BLaER1 (cell line): Measurements from ENCODE around the gene SRL.
A peak's percentile ranks its signal among the peaks of the same experiment; 100 is the strongest.
"Not testable (repeated sequence)": the region's sequence is repeated elsewhere in the genome, so short reads cannot be mapped to it uniquely, and the experiment has no call there.

Source experiments
- H3K27ac ChIP-seq: shearing (Covaris generic); formaldehyde crosslinking; 2 replicates; pipeline ENCODE4 v1.8.1; 2022
- H3K27me3 ChIP-seq: shearing (Covaris generic); formaldehyde crosslinking; 2 replicates; pipeline ENCODE4 v1.8.1; 2022
- H3K36me3 ChIP-seq: shearing (Covaris generic); formaldehyde crosslinking; 2 replicates; pipeline ENCODE4 v1.8.1; 2022
- H3K4me1 ChIP-seq: shearing (Covaris generic); formaldehyde crosslinking; 2 replicates; pipeline ENCODE4 v1.8.1; 2022
- H3K4me2 ChIP-seq: shearing (Covaris generic); formaldehyde crosslinking; 2 replicates; pipeline ENCODE4 v1.8.1; 2022
- H3K4me3 ChIP-seq: shearing (Covaris generic); formaldehyde crosslinking; 2 replicates; pipeline ENCODE4 v1.8.1; 2022
- H3K9ac ChIP-seq: shearing (Covaris generic); formaldehyde crosslinking; 2 replicates; pipeline ENCODE4 v1.8.1; 2022
- H3K9me3 ChIP-seq: shearing (Covaris generic); formaldehyde crosslinking; 2 replicates; pipeline ENCODE4 v1.8.1; 2022
- H4K20me1 ChIP-seq: shearing (Covaris generic); formaldehyde crosslinking; 2 replicates; pipeline ENCODE4 v1.8.1; 2022
- Cebpa-rat ChIP-seq: shearing (Covaris generic); IDR thresholded peaks from 2 replicates; pipeline ENCODE4 v1.8.1; 2022

Gene SRL

GRCh38 chr16:4157376-4157825 is 84.5 kb downstream of the SRL start:
- Histone ChIP-seq H3K4me2 (no peak overlapping the region), H3K9ac (no peak overlapping the region), H3K9me3 (no peaks in the 10 kb centered on the region), H3K4me1 (no peaks in the 10 kb centered on the region), H4K20me1 (no peaks in the 10 kb centered on the region), H3K36me3 (no peaks in the 10 kb centered on the region), H3K27me3 (no peaks in the 10 kb centered on the region), H3K4me3 (no peak overlapping the region), H3K27ac (no peak overlapping the region)
- no peak for TF ChIP-seq Cebpa-rat

- not testable (repeated sequence) for H3K4me2 ChIP-seq, H3K4me1 ChIP-seq, H3K27ac ChIP-seq, H4K20me1 ChIP-seq, H3K9me3 ChIP-seq, H3K9ac ChIP-seq, H3K36me3 ChIP-seq, H3K4me3 ChIP-seq, H3K27me3 ChIP-seq
Observed at GRCh38 chr16:4156503-4156902, 85.4 kb downstream of the SRL start.

DNA sequence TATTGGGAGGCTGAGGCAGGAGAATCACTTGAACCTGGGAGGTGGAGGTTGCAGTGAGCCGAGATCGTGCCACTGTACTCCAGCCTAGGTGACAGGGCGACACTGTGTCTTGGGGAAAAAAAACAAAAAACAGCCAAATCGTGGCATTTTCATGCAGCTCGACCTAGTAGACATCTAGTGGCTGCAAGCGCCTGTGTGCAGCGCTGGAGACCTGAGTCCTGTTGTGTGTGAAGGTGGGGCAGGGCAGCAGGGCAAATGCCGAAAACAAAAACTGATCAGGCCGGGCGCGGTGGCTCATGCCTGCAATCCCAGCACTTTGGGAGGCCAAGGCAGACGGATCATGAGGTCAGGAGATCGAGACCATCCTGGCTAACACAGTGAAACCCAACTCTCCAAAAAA is 88.5 kb downstream of the SRL start:
- H3K36me3 ChIP-seq, H3K4me2 ChIP-seq, H3K9me3 ChIP-seq, H3K4me1 ChIP-seq, H3K27me3 ChIP-seq, H3K4me3 ChIP-seq, H3K27ac ChIP-seq, H3K9ac ChIP-seq, H4K20me1 ChIP-seq: not testable (repeated sequence)

- Histone ChIP-seq H3K36me3 (no peaks in the 10 kb centered on the region), H3K27me3 (no peaks in the 10 kb centered on the region), H3K4me2 (no peak overlapping the region), H3K9ac (no peak overlapping the region), H3K27ac (no peak overlapping the region), H4K20me1 (no peaks in the 10 kb centered on the region), H3K4me1 (peaks cover 8% of the 10 kb centered on the region), H3K4me3 (no peak overlapping the region), H3K9me3 (peaks cover 14% of the 10 kb centered on the region)
- no peak for TF ChIP-seq Cebpa-rat
Observed at GRCh38 chr16:4152267-4152666, 89.6 kb downstream of the SRL start.

DNA sequence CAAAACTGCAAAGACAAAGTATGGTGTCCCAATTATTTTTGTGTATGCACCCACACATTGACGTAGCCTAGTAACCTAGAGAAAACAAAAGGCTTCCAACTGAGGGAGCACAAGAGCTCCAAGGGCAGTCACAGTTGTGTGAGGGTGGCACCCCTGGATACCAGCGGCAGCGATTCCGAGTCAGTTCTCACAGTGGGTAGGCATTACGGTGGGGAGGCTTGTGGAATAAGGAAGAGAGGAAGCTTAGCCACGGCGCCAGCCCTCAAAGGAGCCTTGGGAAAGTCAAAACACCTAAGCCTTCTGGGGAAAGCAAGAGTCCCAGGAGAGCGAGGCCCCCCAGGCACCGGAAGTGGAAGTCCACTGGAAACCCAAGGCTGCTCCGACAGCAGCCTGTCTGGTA is 94.6 kb downstream of the SRL start:
- Histone ChIP-seq H3K4me3 (no peak overlapping the region; the same call in 1 of the 2 replicates), H3K36me3 (no peaks in the 10 kb centered on the region), H3K4me2 (no peak overlapping the region), H4K20me1 (no peaks in the 10 kb centered on the region), H3K27me3 (no peaks in the 10 kb centered on the region), H3K9me3 (peaks cover 20% of the 10 kb centered on the region), H3K27ac (no peak overlapping the region), H3K9ac (no peak overlapping the region), H3K4me1 (peaks cover 19% of the 10 kb centered on the region)
- no peak for TF ChIP-seq Cebpa-rat

DNA sequence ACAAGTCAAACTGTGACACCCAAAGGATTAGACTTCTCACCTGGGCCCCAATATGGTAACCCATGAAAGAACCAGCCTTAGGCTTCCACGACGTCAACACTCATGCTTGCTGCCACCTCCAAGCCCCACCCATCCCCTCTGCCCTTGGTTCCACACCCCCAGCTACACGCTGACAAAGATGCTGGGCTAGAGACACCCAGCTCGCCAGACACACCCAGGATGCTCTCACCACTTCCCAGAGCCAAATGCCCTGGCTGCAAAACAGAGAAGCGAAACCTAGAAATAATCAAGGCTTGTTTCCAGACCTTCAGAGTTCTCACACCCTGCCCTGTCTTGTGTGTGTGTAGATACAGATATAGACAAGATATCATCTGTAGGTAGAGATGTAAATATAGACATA is 99.6 kb downstream of the SRL start:
- Histone ChIP-seq H4K20me1 (no peaks in the 10 kb centered on the region), H3K9me3 (peaks cover 20% of the 10 kb centered on the region), H3K9ac (no peak overlapping the region), H3K27ac (no peak overlapping the region), H3K4me2 (0 out of 2 replicates have a peak overlapping the region, but pooled peaks have one; percentile 5), H3K36me3 (no peaks in the 10 kb centered on the region), H3K27me3 (no peaks in the 10 kb centered on the region), H3K4me3 (no peak overlapping the region), H3K4me1 (peaks cover 31% of the 10 kb centered on the region)
- no peak for TF ChIP-seq Cebpa-rat

DNA sequence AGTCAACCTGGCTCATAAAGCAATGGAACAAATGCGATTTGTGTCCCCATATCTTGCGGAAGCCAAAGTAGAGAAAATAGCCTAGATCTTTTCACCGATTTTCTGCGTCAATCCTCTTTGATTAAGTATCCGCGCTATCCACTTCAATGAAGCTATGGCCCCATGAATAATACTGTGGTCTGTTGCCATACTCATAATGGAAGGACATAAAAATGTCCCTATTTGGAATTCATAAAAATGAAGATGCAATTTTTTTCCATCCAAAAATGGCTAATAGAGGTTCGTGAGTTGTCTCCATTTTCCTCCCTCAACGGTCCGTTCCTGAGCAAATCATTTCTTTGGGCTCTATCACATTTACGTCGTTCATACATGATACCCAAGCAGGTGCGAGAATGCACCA is 100.3 kb downstream of the SRL start:
- 0 out of 2 replicates have a peak overlapping the region, but pooled peaks have one; percentile 69 for H3K27ac ChIP-seq
- no peak overlapping the region for H3K4me3 ChIP-seq
- H3K36me3 ChIP-seq = no peaks in the 10 kb centered on the region
- no peak for TF ChIP-seq Cebpa-rat
- H3K27me3 ChIP-seq = no peaks in the 10 kb centered on the region
- H3K4me1 ChIP-seq = peaks cover 31% of the 10 kb centered on the region
- H4K20me1 ChIP-seq = no peaks in the 10 kb centered on the region
- no peak overlapping the region for H3K4me2 ChIP-seq
- H3K9me3 ChIP-seq = peaks cover 15% of the 10 kb centered on the region; the same call in 1 of the 2 replicates
- H3K9ac ChIP-seq = no peak overlapping the region

- no peak for TF ChIP-seq Cebpa-rat
- Histone ChIP-seq H3K4me2 (peak overlapping the region; percentile 31; the same call in 1 of the 2 replicates), H3K36me3 (no peaks in the 10 kb centered on the region), H3K27me3 (no peaks in the 10 kb centered on the region), H3K4me1 (peaks cover 24% of the 10 kb centered on the region), H4K20me1 (no peaks in the 10 kb centered on the region), H3K9ac (no peak overlapping the region; the same call in 1 of the 2 replicates), H3K27ac (peak overlapping the region; percentile 69), H3K9me3 (peaks cover 15% of the 10 kb centered on the region; the same call in 1 of the 2 replicates), H3K4me3 (no peak overlapping the region)
Observed at GRCh38 chr16:4140652-4141051, 101.2 kb downstream of the SRL start.

- no peak for TF ChIP-seq Cebpa-rat
- Histone ChIP-seq H3K9ac (no peak overlapping the region), H4K20me1 (no peaks in the 10 kb centered on the region), H3K27me3 (no peaks in the 10 kb centered on the region), H3K4me2 (no peak overlapping the region), H3K4me1 (peaks cover 24% of the 10 kb centered on the region), H3K9me3 (peaks cover 15% of the 10 kb centered on the region; the same call in 1 of the 2 replicates), H3K4me3 (no peak overlapping the region), H3K36me3 (no peaks in the 10 kb centered on the region), H3K27ac (peak overlapping the region; percentile 69)
Observed at GRCh38 chr16:4139968-4140367, 101.9 kb downstream of the SRL start.
